NOMO-1 treated with DMSO at 0.1 percent for 48 hours (cell line): ENCODE measurements around the gene CYLD.

Experiments used
- DNase-seq: peaks from one replicate; lab custom pipeline; 2025; ENCODE audit not compliant: unreplicated experiment; lab: John Stamatoyannopoulos, UW

CYLD gene

GRCh38 chr16:50814541-50814940, 72.7 kb downstream of the CYLD start:
- no peak for DNase-seq

GRCh38 chr16:50815382-50815781, 73.5 kb downstream of the CYLD start:
- DNase-seq = no peak

- no peak for DNase-seq
Observed at GRCh38 chr16:50816901-50817555, 75.1 kb downstream of the CYLD start.

- no peak for DNase-seq
Observed at GRCh38 chr16:50818380-50818779, 76.5 kb downstream of the CYLD start.

- no peak for DNase-seq
Observed at GRCh38 chr16:50819706-50820105, 77.8 kb downstream of the CYLD start.

GRCh38 chr16:50820225-50820624, 78.3 kb downstream of the CYLD start:
- DNase-seq = no peak

GRCh38 chr16:50821586-50821985, 79.7 kb downstream of the CYLD start:
- no peak for DNase-seq

- no peak for DNase-seq
Observed at GRCh38 chr16:50822671-50823070, 80.8 kb downstream of the CYLD start.

GRCh38 chr16:50826797-50827316, 85.0 kb downstream of the CYLD start:
- no peak for DNase-seq

- DNase-seq = no peak
Observed at GRCh38 chr16:50828164-50828702, 86.3 kb downstream of the CYLD start.

GRCh38 chr16:50830698-50831097, 88.8 kb downstream of the CYLD start:
- DNase-seq = no peak

- DNase-seq = no peak
Observed at GRCh38 chr16:50831751-50832150, 89.9 kb downstream of the CYLD start.

- DNase-seq = no peak
Observed at GRCh38 chr16:50833929-50834328, 92.0 kb downstream of the CYLD start.

- no peak for DNase-seq
Observed at GRCh38 chr16:50834701-50835100, 92.8 kb downstream of the CYLD start.

- no peak for DNase-seq
Observed at GRCh38 chr16:50835358-50836060, 93.6 kb downstream of the CYLD start.

GRCh38 chr16:50836121-50836621, 94.3 kb downstream of the CYLD start:
- DNase-seq = no peak

GRCh38 chr16:50837324-50837723, 95.4 kb downstream of the CYLD start:
- no peak for DNase-seq

GRCh38 chr16:50838165-50838564, 96.3 kb downstream of the CYLD start:
- no peak for DNase-seq

- no peak for DNase-seq
Observed at GRCh38 chr16:50838885-50839284, 97.0 kb downstream of the CYLD start.

GRCh38 chr16:50839356-50839755, 97.5 kb downstream of the CYLD start:
- DNase-seq = no peak

GRCh38 chr16:50839920-50840729, 98.2 kb downstream of the CYLD start:
- DNase-seq = no peak
